ENCODE measurements around the gene KLF16. TPM values are rescaled to one million over a fixed set of nuclear protein-coding genes. Genes with fewer than 3 reads are reported as not detected.
A peak's percentile ranks its signal among the peaks of the same experiment; 100 is the strongest.

KLF16 gene
- total and polyA plus RNA-seq, 10 of the 15 experiments (the other 5 are each of a cell fraction or from before 2014, with no cell fraction given): 0.03 to 41.2 (median 2.6) TPM

GRCh38 chr19:1875646-1876495 is 12.5 kb upstream of the KLF16 start (continued):
- TF ChIP-seq CBFB (IDR thresholded peaks at IDR 0.05; ENCODE audit: low read depth) (peak; percentile 32; the same call in 1 of the 2 replicates), E4F1 (IDR thresholded peaks at IDR 0.05; ENCODE audit: borderline replicate concordance, partially characterized antibody) (peak; percentile 76), RCOR1 (conservative IDR thresholded peaks at IDR 0.05; ENCODE audit: low read depth, low read length) (0 out of 2 replicates have a peak, but pooled peaks have one; percentile 26), SMARCA5 (IDR thresholded peaks at IDR 0.05) (peak; percentile 41; the same call in 1 of the 2 replicates), SPI1 (IDR thresholded peaks at IDR 0.05; ENCODE audit: borderline replicate concordance, insufficient read depth, low read depth, low read length) (peak; percentile 74), GATAD2B (conservative IDR thresholded peaks at IDR 0.05; ENCODE audit: low read depth) (peak; percentile 95), CREB1 (IDR thresholded peaks at IDR 0.05; ENCODE audit: low read depth) (peak; percentile 90), SP1 (IDR thresholded peaks at IDR 0.05; ENCODE audit: low read depth, low read length) (peak; percentile 80), CREM (IDR thresholded peaks at IDR 0.05; ENCODE audit: low read depth) (peak; percentile 76), ZNF274 (IDR thresholded peaks at IDR 0.05; ENCODE audit: insufficient read depth, insufficient read length) (no peak), ATF3 (IDR thresholded peaks at IDR 0.05; ENCODE audit: borderline replicate concordance, extremely low read depth, low read depth, low read length) (peak; percentile 89), BCL11A (IDR thresholded peaks at IDR 0.05; ENCODE audit: low read depth, low read length) (no peak), ZNF207 (IDR thresholded peaks at IDR 0.05; ENCODE audit: borderline replicate concordance) (no peak), NKRF (conservative IDR thresholded peaks at IDR 0.05) (peak; percentile 96), USF1 (IDR thresholded peaks at IDR 0.05; ENCODE audit: borderline replicate concordance, extremely low read length, insufficient read depth, low read depth, low read length) (peak; percentile 99), PAX5 (IDR thresholded peaks at IDR 0.05; ENCODE audit: borderline replicate concordance, low read depth, low read length) (peak; percentile 40; the same call in 1 of the 2 replicates), YBX1 (IDR thresholded peaks at IDR 0.05) (no peak), GABPA (IDR thresholded peaks at IDR 0.05; ENCODE audit: low read depth) (peak; percentile 82), RUNX3 (IDR thresholded peaks at IDR 0.05; ENCODE audit: low read length) (peak; percentile 69), WRNIP1 (IDR thresholded peaks at IDR 0.05; ENCODE audit: borderline replicate concordance, low read depth, low read length) (no peak), CHD4 (IDR thresholded peaks at IDR 0.05) (no peak), IKZF1 (conservative IDR thresholded peaks at IDR 0.05) (peak; percentile 87), MTA3 (IDR thresholded peaks at IDR 0.05; ENCODE audit: borderline replicate concordance, low read length) (no peak; the same call in 1 of the 2 replicates), SRF (IDR thresholded peaks at IDR 0.05; ENCODE audit: low read depth in 2 of 2, low read length in 2 of 2) (peak in 1 of 2 experiments; percentile 16; a peak in 1 of 4 replicates)
